Sigmoid colon (tissue), 7 donors: ENCODE data around the gene RPP40. TPM values are rescaled to one million over a fixed set of nuclear protein-coding genes. Genes with fewer than 3 reads are reported as not detected.

Source experiments
- DNase-seq: peaks from one replicate; pipeline ENCODE4 v3.0.0-alpha.2; 2019
- H3K27ac ChIP-seq, 4 donors: fragments of 200-600 bp; sonication (generic); one replicate each; pipeline ENCODE4 v1.5.1; 2016 to 2019; ENCODE audit warnings: mild to moderate bottlenecking in 1 of 4
- H3K27me3 ChIP-seq, 3 donors: fragments of 200-600 bp; sonication (generic); one replicate each; pipeline ENCODE4 v1.5.1; 2019; ENCODE audit warnings: mild to moderate bottlenecking in 1 of 3
- H3K36me3 ChIP-seq, 4 donors: fragments of 200-600 bp; sonication (generic); one replicate each; pipeline ENCODE4 v1.5.1; 2016 to 2019
- H3K4me1 ChIP-seq, 4 donors: fragments of 200-600 bp; sonication (generic); one replicate each; pipeline ENCODE4 v1.5.1; 2017 to 2019
- H3K4me3 ChIP-seq, 4 donors: fragments of 200-600 bp; sonication (generic); one replicate each; pipeline ENCODE4 v1.5.1; 2017 to 2019; ENCODE audit warnings: mild to moderate bottlenecking in 2 of 4, moderate library complexity in 1 of 4
- H3K9me3 ChIP-seq, 4 donors: fragments of 200-600 bp in 3 of 4; sonication (generic) in 3 of 4; one replicate each; pipeline versions ENCODE4 v1.5.1 to v1.6.1; 2013 to 2019
- CTCF ChIP-seq, 4 experiments: fragments of 450-650 bp in 3 of 4; fragments of 200-600 bp in 1 of 4; IDR thresholded peaks; one replicate each; pipeline ENCODE4 v1.5.1; 2016 to 2019; ENCODE audit warnings: antibody characterized with exemption in 4 of 4, mild to moderate bottlenecking in 3 of 4, moderate library complexity in 2 of 4
- EP300 ChIP-seq, 4 donors: sonication (generic); formaldehyde crosslinking; IDR thresholded peaks; one replicate each; pipeline ENCODE4 v1.6.1; 2017; ENCODE audit warnings: antibody characterized with exemption in 4 of 4
- POLR2A ChIP-seq, 2 donors: fragments of 450-650 bp; IDR thresholded peaks; one replicate each; pipeline ENCODE4 v1.6.1; 2016; ENCODE audit warnings: antibody characterized with exemption in 2 of 2, mild to moderate bottlenecking in 2 of 2, moderate library complexity in 2 of 2
- POLR2AphosphoS5 ChIP-seq, 4 donors: sonication (generic); formaldehyde crosslinking; IDR thresholded peaks; one replicate each; pipeline ENCODE4 v1.6.1; 2017; ENCODE audit warnings: antibody characterized with exemption in 4 of 4
- WGBS, 2 donors: extraction: QIAGEN DNeasy Blood & Tissue Kit; methylation state at CpG; one replicate each; pipeline ENCODE4 v1.1.7; 2013; 5-methylcytosine and 5-hydroxymethylcytosine counted together
- intact Hi-C: fragments of 100-400 bp; cut with DNase I; formaldehyde crosslinking; loops from one replicate; pipeline ENCODE4 v1.15.1; 2023
- polyA plus RNA-seq, 3 donors: library from polyadenylated mRNA; stranded (reverse); fragments of 200-250 nt; gene quantifications; one replicate each; pipeline ENCODE4 v1.2.3, GENCODE V29; 2013
- total RNA-seq, 4 donors: library from RNA; depleted of rRNA; stranded (reverse); fragments of >200 nt; gene quantifications; one replicate each; pipeline ENCODE4 v1.1.0, GENCODE V29; 2016
- donor health status: healthy with polysubstance abuse.
- donor health status: Bipolar disorder and iron deficiency.
- donor health status: healthy.

RPP40 gene
- total and polyA plus RNA-seq, 7 donors, result 4.2 to 9.7 (median 6.5) TPM

- DNase-seq, result no peak
- no peaks in the 10 kb centered on the region for H3K27me3 ChIP-seq
- no peak overlapping the region for H3K4me3 ChIP-seq
- intact Hi-C loops, result no loop called here
- H3K36me3 ChIP-seq, result peaks cover 0 to 66% (median 16%) of the 10 kb centered on the region in 4 donors
- no peaks in the 10 kb centered on the region for H3K4me1 ChIP-seq
- no peak overlapping the region for H3K27ac ChIP-seq
- TF ChIP-seq EP300 (IDR thresholded peaks at IDR 0.05), result no peak
- no peak for TF ChIP-seq CTCF (IDR thresholded peaks at IDR 0.05)
- no peak for TF ChIP-seq POLR2AphosphoS5 (IDR thresholded peaks at IDR 0.05)
- TF ChIP-seq POLR2A (IDR thresholded peaks at IDR 0.05), result no peak
- 93% methylated on average over 14 of the region's 14 CpGs for WGBS, 2 donors
- H3K9me3 ChIP-seq, result no peaks in the 10 kb centered on the region
These were observed 52.9 kb downstream of the RPP40 start for GRCh38 chr6:4950836-4951533.

GRCh38 chr6:4950076-4950475, 53.8 kb downstream of the RPP40 start:
- H3K27me3 ChIP-seq, result no peaks in the 10 kb centered on the region
- peaks cover 0 to 66% (median 20%) of the 10 kb centered on the region in 4 donors for H3K36me3 ChIP-seq
- WGBS, 2 donors, result 97 to 98% methylated on average over 11 of the region's 11 CpGs
- no peak overlapping the region for H3K27ac ChIP-seq
- no peak for DNase-seq
- H3K9me3 ChIP-seq, result no peaks in the 10 kb centered on the region
- TF ChIP-seq POLR2A (IDR thresholded peaks at IDR 0.05) (no peak), EP300 (IDR thresholded peaks at IDR 0.05) (no peak), POLR2AphosphoS5 (IDR thresholded peaks at IDR 0.05) (no peak), CTCF (IDR thresholded peaks at IDR 0.05) (no peak)
- no peaks in the 10 kb centered on the region for H3K4me1 ChIP-seq
- intact Hi-C loops, result no loop called here
- no peak overlapping the region for H3K4me3 ChIP-seq

- TF ChIP-seq CTCF (IDR thresholded peaks at IDR 0.05) (no peak), POLR2AphosphoS5 (IDR thresholded peaks at IDR 0.05) (no peak), POLR2A (IDR thresholded peaks at IDR 0.05) (no peak), EP300 (IDR thresholded peaks at IDR 0.05) (no peak)
- Histone ChIP-seq H3K27ac (no peak overlapping the region), H3K4me3 (no peak overlapping the region), H3K27me3 (no peaks in the 10 kb centered on the region), H3K9me3 (no peaks in the 10 kb centered on the region), H3K36me3 (peaks cover 0 to 64% (median 25%) of the 10 kb centered on the region in 4 donors), H3K4me1 (no peaks in the 10 kb centered on the region)
- 93 to 96% methylated on average over 15 of the region's 15 CpGs for WGBS, 2 donors
- intact Hi-C loops, result no loop called here
- DNase-seq, result no peak
These were observed 54.9 kb downstream of the RPP40 start for GRCh38 chr6:4948781-4949450.

GRCh38 chr6:4947716-4948115, 56.1 kb downstream of the RPP40 start:
- no peak for DNase-seq
- H3K27ac ChIP-seq, result no peak overlapping the region
- H3K9me3 ChIP-seq, result no peaks in the 10 kb centered on the region
- intact Hi-C loops, result no loop called here
- WGBS, 2 donors, result 87 to 93% methylated on average over 13 of the region's 13 CpGs
- H3K4me3 ChIP-seq, result no peak overlapping the region
- H3K4me1 ChIP-seq, result peaks cover 0 to 7% (median 3%) of the 10 kb centered on the region in 4 donors
- peaks cover 0 to 55% (median 22%) of the 10 kb centered on the region in 4 donors for H3K36me3 ChIP-seq
- TF ChIP-seq EP300 (IDR thresholded peaks at IDR 0.05) (no peak), CTCF (IDR thresholded peaks at IDR 0.05) (no peak), POLR2A (IDR thresholded peaks at IDR 0.05) (no peak), POLR2AphosphoS5 (IDR thresholded peaks at IDR 0.05) (no peak)
- H3K27me3 ChIP-seq, result no peaks in the 10 kb centered on the region
